ENCODE results near the gene RNF34.

- TF ChIP-seq GATA2 (IDR thresholded peaks at IDR 0.05; ENCODE audit: low read depth, low read length) (no peak), GATA3 (IDR thresholded peaks at IDR 0.05; ENCODE audit: low read depth, low read length) (no peak)
Observed at GRCh38 chr12:121379945-121380344, 20.0 kb upstream of the RNF34 start.
